ENCODE measurements around the gene DDI1.

DDI1 gene

GRCh38 chr11:104078245-104078644, 41.8 kb downstream of the DDI1 start:
- DNase-seq (ENCODE audit: low read depth), result no peak

DNA sequence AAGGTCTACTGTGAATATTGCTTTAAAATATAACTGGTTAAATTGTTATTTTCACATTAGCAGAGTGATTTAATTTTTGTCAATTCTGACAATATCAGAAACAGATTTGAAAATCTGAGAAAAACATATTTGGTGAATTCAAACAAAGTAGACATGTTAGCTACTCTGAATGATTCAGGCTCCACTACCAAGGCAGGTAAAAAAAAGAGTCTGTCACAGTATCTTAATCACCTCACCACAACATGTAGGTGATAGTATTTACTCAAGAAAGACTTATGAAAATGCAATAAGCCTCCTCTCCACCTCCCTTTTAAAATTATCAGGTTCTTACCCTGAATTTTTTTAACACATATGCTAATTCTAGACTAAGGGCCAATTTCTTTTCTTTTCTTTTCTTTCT, 42.6 kb downstream of the DDI1 start:
- DNase-seq (ENCODE audit: low read depth), result no peak

DNA sequence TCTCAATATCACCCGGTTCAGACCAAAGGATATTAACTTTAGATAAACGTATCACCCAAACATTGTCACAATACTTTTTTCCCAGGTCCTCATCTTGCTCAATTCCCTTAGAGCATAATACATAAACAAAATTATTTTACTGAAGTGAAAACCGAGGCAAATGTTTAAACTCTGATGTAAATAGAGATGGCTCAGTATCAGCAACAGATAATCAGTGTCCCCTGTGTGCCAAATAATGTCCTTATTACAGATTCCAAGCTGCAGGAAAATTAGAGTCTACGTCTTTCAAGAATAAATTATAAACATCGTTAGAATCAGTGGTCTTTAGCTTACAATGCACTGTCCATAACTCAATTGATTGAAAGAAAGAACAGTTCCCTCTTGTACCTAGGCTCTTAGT, 50.2 kb downstream of the DDI1 start:
- DNase-seq (ENCODE audit: low read depth), result no peak

All from GM04504 (cell line).